Iris pigment epithelial cell (primary cell): Measurements from ENCODE around the gene MTA1.

Experiments used
- DNase-seq: peaks from one replicate; pipeline ENCODE4 v3.0.0-alpha.2; 2011; ENCODE audit warnings: low read depth

The MTA1 gene

DNA sequence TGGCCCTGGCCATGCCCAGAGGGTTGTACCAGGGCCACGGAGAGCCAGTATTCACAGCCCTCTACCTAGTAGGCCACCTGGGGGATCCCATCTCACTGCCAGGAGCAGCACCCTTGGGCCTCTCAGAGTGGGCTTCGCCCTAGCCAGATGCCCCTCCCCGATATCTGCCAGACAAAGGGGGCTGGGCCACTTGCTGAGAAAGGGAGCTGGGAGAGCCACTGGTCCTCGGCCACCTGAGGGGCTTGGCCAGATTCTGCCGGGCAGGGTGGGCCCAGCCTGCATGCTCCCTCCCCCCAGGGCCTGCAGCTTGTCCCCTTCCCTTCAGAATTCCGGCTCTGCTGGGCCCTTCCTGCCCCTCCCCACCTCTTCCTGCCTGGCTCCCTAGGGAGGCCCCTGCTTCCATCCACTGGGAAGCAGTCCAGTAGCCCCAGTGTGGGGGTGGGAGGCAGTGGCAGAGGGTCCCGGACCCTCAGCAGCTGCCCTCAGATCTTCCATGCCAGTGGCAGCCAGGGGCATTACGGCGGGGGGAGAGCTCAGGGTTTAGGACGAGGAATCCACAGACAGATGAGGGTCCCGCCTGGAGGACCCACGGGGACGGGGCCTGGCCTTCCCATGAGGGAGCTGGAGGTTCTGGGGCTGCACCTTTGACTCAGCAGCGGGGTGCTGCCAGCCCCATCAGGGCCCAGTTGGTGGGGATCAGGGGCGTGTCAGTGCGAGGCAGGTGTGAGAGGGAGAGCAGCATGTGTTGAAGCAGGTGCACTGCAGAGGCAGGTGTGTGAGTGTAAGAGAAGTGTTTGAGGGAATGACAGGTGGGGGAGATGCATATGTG is 57.4 kb downstream of the MTA1 start:
- DNase-seq: no peak

DNA sequence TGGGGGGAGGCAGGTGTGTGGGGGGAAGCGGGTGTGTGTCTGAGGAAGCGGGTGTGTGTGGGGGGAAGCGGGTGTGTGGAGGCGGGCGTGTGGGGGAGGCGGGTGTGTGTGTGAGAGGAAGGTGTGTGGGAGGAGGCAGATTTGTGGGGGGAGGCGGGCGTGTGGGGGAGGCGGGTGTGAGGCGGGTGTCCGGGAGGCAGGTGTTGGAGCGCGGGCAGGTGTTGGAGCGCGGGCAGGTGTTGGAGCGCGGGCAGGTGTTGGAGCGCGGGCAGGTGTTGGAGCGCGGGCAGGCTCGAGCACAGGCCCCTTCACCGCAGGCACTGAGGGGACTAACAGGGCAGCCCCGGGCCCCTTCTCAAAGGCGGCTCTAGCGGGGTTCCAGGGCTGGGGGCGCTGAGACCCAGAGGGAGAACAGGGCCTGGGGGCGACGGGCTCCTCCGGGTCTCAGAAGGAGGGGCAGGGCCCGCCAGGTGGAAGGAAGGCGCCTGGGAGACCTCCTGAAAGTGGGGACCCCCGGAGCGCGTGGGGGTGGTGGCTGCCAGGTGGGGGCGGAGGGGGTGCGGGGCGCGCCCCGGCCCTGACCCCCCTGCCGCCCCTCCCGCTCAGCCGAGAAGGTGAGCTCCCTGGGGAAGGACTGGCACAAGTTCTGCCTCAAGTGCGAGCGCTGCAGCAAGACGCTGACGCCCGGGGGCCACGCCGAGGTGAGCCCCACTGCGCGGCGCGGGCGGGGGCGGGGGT is 58.2 kb downstream of the MTA1 start:
- DNase-seq: no peak

DNA sequence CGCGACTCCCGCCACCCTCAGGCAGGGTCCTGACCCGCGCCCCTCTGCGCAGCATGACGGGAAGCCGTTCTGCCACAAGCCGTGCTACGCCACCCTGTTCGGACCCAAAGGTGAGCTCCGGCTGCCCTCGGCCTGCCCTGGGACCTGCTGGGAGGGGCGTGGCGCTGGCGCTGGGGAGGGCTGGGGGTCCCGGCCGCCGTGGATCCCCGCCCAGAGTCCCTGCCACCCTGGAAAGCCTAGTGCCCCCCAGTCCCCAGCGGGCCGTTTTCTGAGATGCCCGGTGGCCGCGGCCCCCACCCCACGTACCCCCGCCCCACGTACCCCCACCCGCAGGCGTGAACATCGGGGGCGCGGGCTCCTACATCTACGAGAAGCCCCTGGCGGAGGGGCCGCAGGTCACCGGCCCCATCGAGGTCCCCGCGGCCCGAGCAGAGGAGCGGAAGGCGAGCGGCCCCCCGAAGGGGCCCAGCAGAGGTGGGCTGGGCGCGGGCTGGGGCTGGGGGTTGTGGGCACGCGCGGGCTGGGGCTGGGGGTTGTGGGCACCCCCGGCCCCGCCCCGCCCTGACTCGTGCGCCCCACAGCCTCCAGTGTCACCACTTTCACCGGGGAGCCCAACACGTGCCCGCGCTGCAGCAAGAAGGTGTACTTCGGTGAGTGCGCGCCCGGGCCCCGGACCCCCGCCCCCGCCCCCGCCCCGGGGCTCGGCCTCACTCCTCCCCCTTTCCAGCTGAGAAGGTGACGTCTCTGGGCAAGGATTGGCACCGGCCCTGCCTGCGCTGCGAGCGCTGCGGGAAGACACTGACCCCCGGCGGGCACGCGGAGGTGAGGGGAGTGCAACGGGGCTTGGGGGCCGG is 59.0 kb downstream of the MTA1 start:
- no peak for DNase-seq

DNA sequence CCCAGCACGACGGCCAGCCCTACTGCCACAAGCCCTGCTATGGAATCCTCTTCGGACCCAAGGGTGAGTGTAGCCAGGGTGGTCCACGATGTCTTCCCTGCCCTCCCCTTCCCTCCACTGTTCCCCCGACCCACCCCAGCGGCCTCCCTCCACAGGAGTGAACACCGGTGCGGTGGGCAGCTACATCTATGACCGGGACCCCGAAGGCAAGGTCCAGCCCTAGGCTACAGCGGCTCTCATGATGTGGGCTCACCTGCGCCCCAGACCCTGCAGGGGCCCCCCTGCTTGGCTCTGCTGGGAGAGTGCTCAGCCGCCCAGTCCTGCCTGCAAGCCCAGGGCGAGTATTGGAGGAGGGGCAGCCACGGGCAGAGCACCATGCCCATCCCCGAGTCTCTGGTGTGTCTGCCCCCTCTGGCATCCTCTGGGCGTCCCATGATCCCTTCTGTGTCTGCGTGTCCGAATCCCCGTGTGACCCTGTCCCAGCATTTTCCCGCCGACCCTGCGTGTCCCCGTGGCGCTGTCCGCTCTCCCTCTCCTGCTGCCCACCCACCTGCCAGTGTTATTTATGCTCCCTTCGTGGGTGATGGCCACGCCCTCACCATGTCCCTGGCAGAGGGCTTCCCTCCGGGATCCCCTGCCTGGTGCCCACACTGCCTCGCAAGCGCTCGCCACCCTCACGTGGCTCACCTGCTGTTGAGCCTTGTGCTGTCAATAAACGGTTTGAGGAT is 60.0 kb downstream of the MTA1 start:
- no peak for DNase-seq

DNA sequence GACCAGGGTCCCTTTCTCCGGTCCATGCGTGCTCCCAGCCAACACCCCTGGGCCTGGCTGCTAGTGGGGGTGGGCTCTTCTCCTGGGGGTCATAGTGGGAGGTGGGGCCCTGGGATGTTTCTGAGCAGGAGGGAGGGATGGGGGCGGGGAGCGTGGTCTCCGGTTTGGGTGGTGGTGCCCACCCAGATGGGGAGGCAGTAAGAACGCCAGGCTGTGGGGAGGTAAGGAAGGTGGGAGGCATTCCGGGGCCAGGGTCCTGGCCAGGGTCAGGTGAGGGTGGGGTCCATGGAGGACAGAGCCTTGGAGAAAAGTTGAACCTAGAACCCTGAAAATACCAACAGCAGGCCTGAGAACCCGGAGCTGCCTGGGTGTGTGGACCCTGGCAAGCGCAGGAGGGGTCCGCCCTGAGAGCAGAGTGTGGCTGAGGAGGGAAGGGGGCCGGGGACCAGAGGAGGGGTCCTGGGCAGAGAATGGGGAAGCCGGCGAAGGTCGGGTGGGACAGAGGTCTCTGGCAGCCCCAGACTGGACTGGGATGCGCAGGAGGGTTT is 60.6 kb downstream of the MTA1 start:
- DNase-seq: no peak

DNA sequence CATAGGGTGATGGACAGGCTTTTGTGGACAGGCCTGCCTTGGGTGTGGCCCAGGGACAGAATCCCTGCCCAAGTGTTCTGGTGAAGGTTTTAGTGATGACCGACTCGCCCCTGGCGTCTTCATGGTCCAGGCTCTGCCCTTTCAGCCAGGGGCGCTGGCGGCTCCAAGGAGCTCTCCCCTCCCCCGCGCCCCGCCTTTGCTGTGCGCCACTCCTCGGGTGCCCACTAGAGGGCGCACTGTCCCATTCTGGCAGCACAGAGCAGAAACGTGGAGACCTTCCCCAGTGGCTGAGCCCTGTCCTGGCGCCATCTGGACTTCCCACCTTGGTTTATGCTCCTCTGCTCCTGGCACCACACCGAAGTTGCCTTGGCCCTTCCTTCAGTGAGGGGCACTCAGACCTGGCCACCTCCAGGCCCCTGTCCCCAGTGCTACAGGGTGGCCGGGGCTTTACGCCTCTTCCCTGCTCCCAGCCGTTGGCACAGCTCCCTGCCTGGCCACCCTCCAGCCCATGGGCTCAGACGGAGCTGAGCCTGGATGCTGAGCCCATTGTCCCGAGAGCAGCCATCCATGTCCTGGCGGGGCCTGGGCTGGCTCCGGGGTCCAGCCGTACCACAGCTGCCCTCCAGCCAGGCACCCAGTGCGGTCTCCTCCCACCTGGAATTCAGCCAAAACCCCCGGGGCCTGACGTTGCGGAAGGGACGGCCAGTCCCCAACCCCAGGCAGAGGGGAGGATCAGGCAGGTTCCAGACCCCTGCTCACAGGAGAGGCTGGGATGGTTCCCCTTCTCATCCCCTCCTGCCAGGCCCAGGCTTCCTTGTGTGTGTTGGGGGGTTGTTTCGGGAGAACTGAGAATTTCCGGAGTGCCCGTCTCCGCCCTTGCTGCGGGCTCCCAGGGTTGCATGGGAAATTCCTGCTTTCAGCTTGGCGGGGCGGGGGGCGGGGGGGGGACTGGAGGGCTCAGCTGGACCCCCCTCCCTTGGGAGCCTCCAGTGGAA is 61.5 kb downstream of the MTA1 start:
- DNase-seq: peak; percentile 77

DNA sequence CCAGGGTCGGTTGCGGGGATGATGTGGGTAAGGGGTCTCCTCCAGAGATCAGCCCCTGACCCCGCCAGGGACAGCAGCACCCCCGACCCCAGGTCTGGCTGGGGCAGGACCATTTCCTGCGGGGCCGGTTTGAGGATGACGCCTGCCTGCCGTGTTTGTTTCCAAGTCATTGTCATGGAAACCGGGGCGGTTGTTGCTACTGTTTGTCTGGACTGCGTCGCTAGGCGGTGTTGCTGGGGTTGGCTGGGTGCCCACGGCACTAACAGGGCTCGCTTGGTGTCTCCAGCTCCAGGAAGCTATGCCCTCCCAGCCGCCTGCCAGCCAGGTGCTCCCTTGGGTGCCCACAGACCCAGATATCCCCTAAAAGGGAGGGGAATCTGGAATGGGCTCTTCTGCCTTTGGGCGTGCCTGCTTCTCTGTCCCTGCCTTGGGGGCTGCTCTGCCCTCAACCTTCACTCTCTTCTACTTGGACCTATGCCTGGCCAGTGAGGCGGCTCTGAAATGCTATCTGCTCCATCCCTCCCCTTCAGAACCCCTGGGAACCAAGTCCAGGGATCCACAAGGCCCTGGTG is 62.3 kb downstream of the MTA1 start:
- DNase-seq: peak; percentile 97

DNA sequence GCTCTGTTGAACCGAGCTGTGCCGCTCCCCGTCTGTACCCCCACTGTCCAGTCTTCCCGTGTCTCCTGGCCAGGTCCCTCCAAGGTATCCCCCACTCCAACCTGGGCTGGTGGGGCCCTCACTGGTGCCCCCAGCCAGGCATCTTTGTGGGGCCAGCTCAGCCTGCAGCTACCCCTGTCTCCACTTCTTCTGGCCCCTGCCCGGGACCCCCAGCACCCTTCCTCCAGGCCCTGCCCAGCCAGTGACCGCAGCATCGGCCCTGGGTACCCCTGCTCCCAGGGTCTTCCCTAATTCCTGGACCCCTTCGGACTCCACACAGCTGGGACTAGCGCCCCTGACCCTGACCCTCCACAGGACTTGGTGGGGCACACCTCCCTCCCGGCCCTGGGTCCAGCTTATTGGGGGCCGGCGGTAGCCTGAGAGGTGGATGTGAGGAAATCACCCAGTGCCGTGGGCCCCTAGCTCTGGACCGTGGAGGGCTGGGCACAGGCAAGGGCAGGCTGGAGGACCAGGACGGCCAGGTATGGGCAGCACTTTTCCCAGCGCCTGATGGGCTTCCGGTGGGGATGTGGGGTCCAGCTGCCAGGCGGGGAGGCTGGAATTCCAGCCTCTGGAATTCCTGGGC is 63.0 kb downstream of the MTA1 start:
- no peak for DNase-seq

DNA sequence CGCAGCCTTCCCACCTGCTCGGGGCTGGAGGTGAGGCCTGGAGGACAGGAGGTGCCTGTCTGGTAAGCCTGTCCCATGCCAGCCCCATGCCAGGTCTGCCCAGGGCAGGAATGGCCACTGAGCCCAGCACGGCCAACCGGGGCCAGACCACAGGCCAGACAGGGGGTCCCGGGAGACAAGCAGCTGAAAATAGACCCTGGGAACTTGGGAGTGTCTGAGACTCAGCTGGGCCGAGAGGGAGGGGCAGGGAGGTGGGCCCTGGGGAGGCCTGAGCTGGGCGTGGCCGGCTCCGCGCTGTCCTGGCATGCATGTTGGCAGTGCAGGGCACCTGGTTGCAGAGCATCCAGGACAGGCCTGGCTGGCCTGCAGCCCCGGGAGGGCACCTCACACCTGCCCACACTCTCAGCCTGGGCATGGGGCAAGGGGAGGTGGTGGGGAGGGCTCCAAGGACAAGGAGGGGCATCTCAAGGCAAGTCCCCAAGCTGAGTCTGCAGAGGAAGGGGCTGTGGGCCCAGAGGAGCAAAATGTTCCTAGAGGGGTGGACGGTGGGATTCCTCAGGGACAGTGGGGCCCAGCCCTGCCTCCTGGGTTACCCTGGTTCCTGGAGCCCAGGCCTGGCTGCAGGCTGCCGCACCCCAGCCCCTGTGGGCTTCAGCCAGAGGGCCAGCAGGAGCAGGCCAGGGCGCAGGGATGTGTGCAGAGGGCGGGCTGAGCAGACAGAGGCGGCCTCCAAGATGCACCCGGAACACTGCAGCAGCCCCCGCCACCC is 63.9 kb downstream of the MTA1 start:
- no peak for DNase-seq

DNA sequence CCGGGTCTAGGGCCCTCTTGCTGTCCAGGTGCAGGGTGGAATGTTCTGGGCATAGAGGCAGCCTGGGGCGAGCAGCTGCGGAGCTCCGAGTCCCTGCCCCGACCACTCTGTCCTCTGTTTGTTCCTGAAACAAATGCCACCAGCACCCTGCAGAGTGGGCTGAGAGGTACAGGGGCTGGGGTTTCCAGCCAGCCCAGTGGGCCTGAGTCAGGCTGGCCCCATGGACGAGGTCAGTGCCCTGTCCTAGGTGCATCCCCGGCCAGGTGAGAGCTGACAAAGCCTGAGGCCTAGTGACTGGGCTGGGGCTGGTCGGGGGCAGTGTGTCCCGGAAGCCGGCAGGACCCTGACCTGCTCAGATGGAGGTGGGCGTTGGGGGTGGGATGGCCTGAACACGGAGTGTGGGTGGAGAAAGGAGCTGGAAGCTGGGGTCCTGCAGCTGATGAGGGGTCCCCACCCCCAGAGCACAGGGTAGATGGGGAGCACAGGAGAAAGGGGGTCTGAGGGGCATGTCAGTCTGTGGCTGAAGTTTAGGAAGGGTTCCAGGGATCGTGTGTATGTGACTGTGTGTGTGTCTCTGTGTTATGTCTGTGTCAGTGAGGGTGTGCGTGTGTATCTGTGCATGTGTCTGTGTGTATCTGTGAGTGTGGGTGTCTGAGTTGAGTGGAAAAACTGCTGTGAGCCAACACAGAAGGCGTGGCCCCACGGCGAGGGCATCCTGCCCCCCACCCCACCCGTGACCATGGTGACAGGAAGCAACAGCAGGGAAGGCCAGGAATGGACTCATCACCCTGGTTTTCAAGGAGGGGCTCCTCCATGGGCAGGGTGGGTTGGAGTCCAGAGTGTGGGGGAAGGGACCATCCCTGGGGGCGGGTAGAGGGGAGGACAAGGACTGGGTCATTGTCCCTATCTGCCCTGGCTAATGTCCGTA is 64.7 kb downstream of the MTA1 start:
- no peak for DNase-seq

DNA sequence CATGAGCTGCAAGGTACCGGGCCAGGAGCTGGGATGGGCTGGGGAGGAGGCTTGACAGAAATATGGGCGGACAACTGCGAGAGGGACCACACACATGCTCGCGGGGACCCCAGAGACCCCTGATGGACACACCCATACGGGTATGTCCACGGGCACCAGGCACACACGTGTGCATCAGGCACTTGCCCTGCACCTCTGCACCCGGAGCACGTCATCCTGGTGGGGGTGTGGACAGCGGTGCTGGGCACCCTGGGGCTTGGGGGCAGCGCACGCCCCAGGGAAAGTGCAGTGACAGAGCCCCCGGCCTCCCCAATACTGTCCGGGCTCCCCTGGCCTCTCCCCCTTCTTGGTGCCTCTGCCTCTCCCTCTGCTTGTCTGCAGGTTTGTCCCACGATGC is 65.4 kb downstream of the MTA1 start:
- DNase-seq: no peak

DNA sequence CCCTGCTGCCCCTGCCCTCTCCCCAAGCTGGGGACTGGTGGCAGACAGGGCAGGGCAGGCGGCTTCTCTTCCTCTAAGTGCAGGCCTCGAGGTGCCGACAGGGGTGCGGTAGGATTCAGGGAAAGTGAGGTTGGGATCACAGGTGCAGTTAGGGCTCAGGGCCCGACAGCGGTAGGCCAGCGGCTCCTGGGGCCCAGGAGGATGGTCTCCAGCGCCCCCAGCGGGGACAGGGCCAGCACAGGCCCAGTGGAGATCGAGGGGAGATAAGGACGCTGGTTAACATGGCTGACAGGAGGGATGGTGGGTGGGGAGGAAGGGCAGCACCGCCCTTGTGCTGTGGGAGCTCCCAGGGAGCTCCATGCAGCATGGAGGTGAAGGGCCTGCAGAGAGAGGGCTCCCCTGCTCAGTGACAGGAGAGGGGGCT is 66.1 kb downstream of the MTA1 start:
- DNase-seq: no peak

DNA sequence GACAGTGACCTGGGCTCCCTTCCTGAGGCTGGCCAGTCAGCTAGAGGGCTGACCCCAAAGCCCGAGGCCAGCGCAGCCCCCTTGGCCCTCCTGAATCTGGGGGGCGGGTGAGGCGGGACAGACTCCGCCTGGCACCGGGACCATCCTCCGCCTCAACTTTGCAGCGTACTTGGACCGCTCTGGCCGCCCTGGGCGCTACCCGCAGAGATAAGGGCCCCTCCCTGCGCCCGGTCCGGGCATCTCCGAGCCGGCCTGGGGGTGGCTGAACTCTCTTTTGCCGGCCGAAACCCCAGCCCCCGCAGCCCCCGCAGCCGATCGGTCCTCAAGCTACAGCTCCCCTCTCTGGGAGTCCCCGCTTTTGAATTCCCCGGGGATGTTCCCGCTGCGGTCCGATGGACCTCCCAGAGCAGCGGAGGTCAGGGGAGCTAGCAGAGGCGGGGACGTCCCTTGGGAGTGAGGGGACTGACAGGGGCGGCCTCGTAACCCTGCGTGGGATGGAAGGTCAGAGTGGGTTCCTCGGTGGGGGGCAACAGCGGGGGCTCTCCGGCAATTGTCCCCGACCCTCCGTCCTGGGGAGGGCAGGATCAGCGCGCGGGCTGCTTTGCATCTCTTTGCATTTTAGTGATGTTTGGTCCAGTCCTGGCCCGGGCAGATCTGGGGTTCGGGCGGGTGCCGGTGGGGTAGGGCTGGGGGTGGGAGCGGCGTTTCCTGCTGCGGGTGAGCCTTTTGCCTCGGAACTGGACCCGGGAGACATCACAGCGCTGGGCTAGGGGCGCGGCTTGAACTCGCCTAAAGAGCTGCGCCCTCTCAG is 66.7 kb downstream of the MTA1 start, which contains the start of gene CRIP1:
TSS of gene CRIP1 (plus strand) at position 724 of the 811 bp plus-strand sequence. CDS start 374 bp downstream, outside the sequence.
- no peak for DNase-seq

DNA sequence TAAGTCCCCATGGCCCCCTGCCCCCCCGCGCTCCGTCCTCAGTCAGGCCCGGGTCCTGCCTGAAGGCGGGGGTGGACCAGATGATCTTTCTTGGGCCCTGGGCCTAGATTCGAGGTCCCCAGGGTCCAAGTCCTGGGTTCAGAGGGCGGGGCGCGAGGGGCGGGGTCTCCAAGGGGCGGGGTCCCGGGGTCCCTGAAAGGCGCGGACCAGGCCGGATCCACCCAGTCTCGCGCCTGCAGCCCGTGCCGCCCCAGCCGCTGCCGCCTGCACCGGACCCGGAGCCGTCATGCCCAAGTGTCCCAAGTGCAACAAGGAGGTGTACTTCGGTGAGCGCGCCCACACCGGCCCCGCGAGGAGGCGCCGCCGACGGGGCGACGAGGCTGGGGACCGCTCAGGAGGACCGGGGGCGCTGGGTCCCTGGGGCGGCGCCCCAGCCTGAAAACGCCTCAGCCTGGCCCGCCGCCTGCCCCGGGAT is 67.4 kb downstream of the MTA1 start:
- no peak for DNase-seq

DNA sequence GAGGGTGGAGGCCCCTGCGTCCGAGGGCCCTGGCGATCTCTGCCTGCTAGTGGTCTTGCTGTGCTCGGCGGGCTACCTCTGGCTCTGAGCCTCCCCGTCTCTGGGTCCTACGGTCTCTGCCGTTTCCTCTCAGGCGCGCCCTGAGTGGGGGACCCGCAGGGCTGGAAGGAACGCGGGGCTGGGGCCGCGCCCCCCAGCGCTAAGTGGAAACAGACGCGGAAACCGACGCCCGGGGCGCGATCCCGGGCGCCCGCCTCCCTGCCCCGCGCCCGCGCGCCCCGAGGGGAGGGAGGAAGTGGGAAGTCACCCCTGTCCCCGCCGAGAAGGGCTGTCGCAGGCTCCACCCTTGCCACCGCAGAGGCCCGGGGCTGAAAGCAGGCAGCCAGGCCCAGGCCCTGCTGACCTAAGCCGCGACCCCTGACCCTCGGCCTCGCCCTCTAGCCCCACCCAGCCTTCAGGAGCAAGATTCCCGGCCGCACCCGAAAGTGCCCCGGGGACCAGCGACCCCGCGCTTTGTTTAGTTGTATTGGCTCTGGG is 67.9 kb downstream of the MTA1 start:
- no peak for DNase-seq
